Measurements from ENCODE around the gene NHSL2.

NHSL2 gene

GRCh38 chrX:72069350-72070160, 158.9 kb downstream of the NHSL2 start:
- Histone ChIP-seq H3K9ac (ENCODE audit: low read length) (no peak overlapping the region), H3K27ac (ENCODE audit: low read depth, low read length) (no peak overlapping the region)

GRCh38 chrX:72071213-72071612, 160.6 kb downstream of the NHSL2 start:
- no peaks in the 10 kb centered on the region for H3K36me3 ChIP-seq (ENCODE audit: control insufficient read depth, insufficient read depth, low read length)
- no peak overlapping the region for H3K9ac ChIP-seq (ENCODE audit: low read length)
- no peak overlapping the region for H3K4me3 ChIP-seq (ENCODE audit: low read depth, low read length)
- H3K27me3 ChIP-seq (ENCODE audit: control insufficient read depth, insufficient read depth, low read length) = peaks cover 13% of the 10 kb centered on the region; the same call in 1 of the 2 replicates
- peaks cover 26% of the 10 kb centered on the region for H3K4me1 ChIP-seq (ENCODE audit: control insufficient read depth, insufficient read depth, low read length)
- peaks cover 2% of the 10 kb centered on the region; the same call in 1 of the 2 replicates for H3K9me3 ChIP-seq (ENCODE audit: control insufficient read depth, insufficient read depth, low read depth, low read length)
- no peak overlapping the region for H3K27ac ChIP-seq (ENCODE audit: low read depth, low read length)

More at GRCh38 chrX:72069350-72070160, 158.9 kb downstream of the NHSL2 start:
- no peaks in the 10 kb centered on the region for H3K36me3 ChIP-seq (ENCODE audit: control insufficient read depth, insufficient read depth, low read length)
- H3K4me1 ChIP-seq (ENCODE audit: control insufficient read depth, insufficient read depth, low read length) = peaks cover 26% of the 10 kb centered on the region
- peaks cover 13% of the 10 kb centered on the region; the same call in 1 of the 2 replicates for H3K27me3 ChIP-seq (ENCODE audit: control insufficient read depth, insufficient read depth, low read length)
- peaks cover 5% of the 10 kb centered on the region; the same call in 1 of the 2 replicates for H3K9me3 ChIP-seq (ENCODE audit: control insufficient read depth, insufficient read depth, low read depth, low read length)
- H3K4me3 ChIP-seq (ENCODE audit: low read depth, low read length) = peak overlapping the region; percentile 44; the same call in 1 of the 2 replicates

GRCh38 chrX:72073633-72074032, 163.0 kb downstream of the NHSL2 start:
- peaks cover 20% of the 10 kb centered on the region for H3K4me1 ChIP-seq (ENCODE audit: control insufficient read depth, insufficient read depth, low read length)
- no peak overlapping the region for H3K4me3 ChIP-seq (ENCODE audit: low read depth, low read length)
- H3K9me3 ChIP-seq (ENCODE audit: control insufficient read depth, insufficient read depth, low read depth, low read length) = peaks cover 2% of the 10 kb centered on the region; the same call in 1 of the 2 replicates
- H3K27ac ChIP-seq (ENCODE audit: low read depth, low read length) = no peak overlapping the region
- no peak overlapping the region for H3K9ac ChIP-seq (ENCODE audit: low read length)
- peaks cover 7% of the 10 kb centered on the region; the same call in 1 of the 2 replicates for H3K27me3 ChIP-seq (ENCODE audit: control insufficient read depth, insufficient read depth, low read length)
- no peaks in the 10 kb centered on the region for H3K36me3 ChIP-seq (ENCODE audit: control insufficient read depth, insufficient read depth, low read length)

GRCh38 chrX:72078411-72078810, 167.8 kb downstream of the NHSL2 start:
- Histone ChIP-seq H3K9me3 (ENCODE audit: control insufficient read depth, insufficient read depth, low read depth, low read length) (peaks cover 4% of the 10 kb centered on the region; the same call in 1 of the 2 replicates), H3K4me3 (ENCODE audit: low read depth, low read length) (no peak overlapping the region), H3K27ac (ENCODE audit: low read depth, low read length) (no peak overlapping the region), H3K27me3 (ENCODE audit: control insufficient read depth, insufficient read depth, low read length) (no peaks in the 10 kb centered on the region), H3K36me3 (ENCODE audit: control insufficient read depth, insufficient read depth, low read length) (no peaks in the 10 kb centered on the region), H3K9ac (ENCODE audit: low read length) (no peak overlapping the region), H3K4me1 (ENCODE audit: control insufficient read depth, insufficient read depth, low read length) (peaks cover 33% of the 10 kb centered on the region; the same call in 1 of the 2 replicates)

GRCh38 chrX:72079607-72080006, 169.0 kb downstream of the NHSL2 start:
- H3K36me3 ChIP-seq (ENCODE audit: control insufficient read depth, insufficient read depth, low read length) = no peaks in the 10 kb centered on the region
- H3K4me1 ChIP-seq (ENCODE audit: control insufficient read depth, insufficient read depth, low read length) = peaks cover 33% of the 10 kb centered on the region; the same call in 1 of the 2 replicates
- peaks cover 4% of the 10 kb centered on the region; the same call in 1 of the 2 replicates for H3K9me3 ChIP-seq (ENCODE audit: control insufficient read depth, insufficient read depth, low read depth, low read length)
- H3K27me3 ChIP-seq (ENCODE audit: control insufficient read depth, insufficient read depth, low read length) = no peaks in the 10 kb centered on the region
- peak overlapping the region; percentile 0 for H3K9ac ChIP-seq (ENCODE audit: low read length)
- H3K27ac ChIP-seq (ENCODE audit: low read depth, low read length) = no peak overlapping the region
- no peak overlapping the region for H3K4me3 ChIP-seq (ENCODE audit: low read depth, low read length)

- Histone ChIP-seq H3K4me1 (ENCODE audit: control insufficient read depth, insufficient read depth, low read length) (peaks cover 33% of the 10 kb centered on the region; the same call in 1 of the 2 replicates), H3K9ac (ENCODE audit: low read length) (peak overlapping the region; percentile 0), H3K4me3 (ENCODE audit: low read depth, low read length) (no peak overlapping the region), H3K9me3 (ENCODE audit: control insufficient read depth, insufficient read depth, low read depth, low read length) (peaks cover 4% of the 10 kb centered on the region; the same call in 1 of the 2 replicates), H3K36me3 (ENCODE audit: control insufficient read depth, insufficient read depth, low read length) (no peaks in the 10 kb centered on the region), H3K27ac (ENCODE audit: low read depth, low read length) (no peak overlapping the region), H3K27me3 (ENCODE audit: control insufficient read depth, insufficient read depth, low read length) (no peaks in the 10 kb centered on the region)
These were observed 169.5 kb downstream of the NHSL2 start for GRCh38 chrX:72080150-72080549.

- Histone ChIP-seq H3K4me3 (ENCODE audit: low read depth, low read length) (no peak overlapping the region), H3K36me3 (ENCODE audit: control insufficient read depth, insufficient read depth, low read length) (no peaks in the 10 kb centered on the region), H3K27ac (ENCODE audit: low read depth, low read length) (no peak overlapping the region), H3K4me1 (ENCODE audit: control insufficient read depth, insufficient read depth, low read length) (peaks cover 33% of the 10 kb centered on the region; the same call in 1 of the 2 replicates), H3K9me3 (ENCODE audit: control insufficient read depth, insufficient read depth, low read depth, low read length) (peaks cover 4% of the 10 kb centered on the region; the same call in 1 of the 2 replicates), H3K9ac (ENCODE audit: low read length) (no peak overlapping the region), H3K27me3 (ENCODE audit: control insufficient read depth, insufficient read depth, low read length) (no peaks in the 10 kb centered on the region)
These were observed 170.2 kb downstream of the NHSL2 start for GRCh38 chrX:72080800-72081199.

GRCh38 chrX:72081605-72082320, 171.1 kb downstream of the NHSL2 start:
- no peak overlapping the region for H3K9ac ChIP-seq (ENCODE audit: low read length)
- H3K36me3 ChIP-seq (ENCODE audit: control insufficient read depth, insufficient read depth, low read length) = no peaks in the 10 kb centered on the region
- H3K27me3 ChIP-seq (ENCODE audit: control insufficient read depth, insufficient read depth, low read length) = no peaks in the 10 kb centered on the region
- H3K4me3 ChIP-seq (ENCODE audit: low read depth, low read length) = no peak overlapping the region
- H3K27ac ChIP-seq (ENCODE audit: low read depth, low read length) = no peak overlapping the region
- peaks cover 33% of the 10 kb centered on the region; the same call in 1 of the 2 replicates for H3K4me1 ChIP-seq (ENCODE audit: control insufficient read depth, insufficient read depth, low read length)
- H3K9me3 ChIP-seq (ENCODE audit: control insufficient read depth, insufficient read depth, low read depth, low read length) = peaks cover 4% of the 10 kb centered on the region; the same call in 1 of the 2 replicates

- Histone ChIP-seq H3K27ac (ENCODE audit: low read depth, low read length) (no peak overlapping the region), H3K4me1 (ENCODE audit: control insufficient read depth, insufficient read depth, low read length) (peaks cover 29% of the 10 kb centered on the region; the same call in 1 of the 2 replicates)
These were observed 172.6 kb downstream of the NHSL2 start for GRCh38 chrX:72083291-72083690.

GRCh38 chrX:72084114-72084513, 173.5 kb downstream of the NHSL2 start:
- peaks cover 27% of the 10 kb centered on the region; the same call in 1 of the 2 replicates for H3K4me1 ChIP-seq (ENCODE audit: control insufficient read depth, insufficient read depth, low read length)
- H3K4me3 ChIP-seq (ENCODE audit: low read depth, low read length) = no peak overlapping the region
- H3K27me3 ChIP-seq (ENCODE audit: control insufficient read depth, insufficient read depth, low read length) = no peaks in the 10 kb centered on the region
- H3K9ac ChIP-seq (ENCODE audit: low read length) = no peak overlapping the region
- H3K36me3 ChIP-seq (ENCODE audit: control insufficient read depth, insufficient read depth, low read length) = no peaks in the 10 kb centered on the region
- H3K9me3 ChIP-seq (ENCODE audit: control insufficient read depth, insufficient read depth, low read depth, low read length) = peaks cover 4% of the 10 kb centered on the region; the same call in 1 of the 2 replicates
- no peak overlapping the region for H3K27ac ChIP-seq (ENCODE audit: low read depth, low read length)

More at GRCh38 chrX:72083291-72083690, 172.6 kb downstream of the NHSL2 start:
- Histone ChIP-seq H3K9me3 (ENCODE audit: control insufficient read depth, insufficient read depth, low read depth, low read length) (peaks cover 4% of the 10 kb centered on the region; the same call in 1 of the 2 replicates), H3K27me3 (ENCODE audit: control insufficient read depth, insufficient read depth, low read length) (no peaks in the 10 kb centered on the region), H3K9ac (ENCODE audit: low read length) (no peak overlapping the region), H3K4me3 (ENCODE audit: low read depth, low read length) (no peak overlapping the region), H3K36me3 (ENCODE audit: control insufficient read depth, insufficient read depth, low read length) (no peaks in the 10 kb centered on the region)

Data from HUES6 (cell line).